Endothelial cell of umbilical vein (primary cell): ENCODE measurements around the gene DCC. TPM values are rescaled to one million over a fixed set of nuclear protein-coding genes. Genes with fewer than 3 reads are reported as not detected.

Experiments
- BruUV-seq: library from RNA; stranded (reverse); fragments of 400-500 nt; replicated peaks from 2 replicates; lab custom pipeline; 2021; lab: Mats Ljungman, UMichigan
- CTCF ChIA-PET: fragments of 300-600, 350-600 bp; sonication (Branson Sonifier 250); formaldehyde crosslinking; loops from one replicate; lab custom pipeline; 2021; ENCODE audit warnings: antibody characterized with exemption, inconsistent platforms; lab: Charles Lee
- POLR2A ChIA-PET: fragments of 300-600, 350-600 bp; sonication (Branson Sonifier 250); formaldehyde crosslinking; loops from one replicate; lab custom pipeline; 2021; ENCODE audit warnings: antibody characterized with exemption, inconsistent platforms; lab: Charles Lee
- DNase-seq: peaks from one replicate; pipeline ENCODE4 v3.0.0-alpha.2; 2011; ENCODE audit warnings: low read depth, low spot score
- FAIRE-seq: peaks from 2 replicates; lab custom pipeline; 2011; peaks lifted over from hg19 to GRCh38; lab: Jason Lieb, UNC
- H2AFZ ChIP-seq: 2 replicates; pipeline ENCODE4 v1.6.0; 2012; ENCODE audit warnings: low read depth, low read length, control low read depth, inconsistent platforms
- H3K27ac ChIP-seq: 2 replicates; pipeline ENCODE4 v1.5.1; 2011; ENCODE audit warnings: low read depth, mild to moderate bottlenecking, control low read depth, low read length, moderate library complexity; ENCODE audit not compliant: insufficient read depth
- H3K27me3 ChIP-seq, 2 experiments: 2 replicates each; pipeline versions ENCODE4 v1.6.0 to v1.6.1; 2011; ENCODE audit warnings: low read length in 2 of 2, mixed read lengths in 1 of 2; ENCODE audit not compliant: control insufficient read depth in 2 of 2, insufficient read depth in 2 of 2
- H3K36me3 ChIP-seq, 2 experiments: 2 replicates in 1 of 2; 3 replicates in 1 of 2; pipeline ENCODE4 v1.5.1; 2011; ENCODE audit warnings: low read length in 2 of 2, mild to moderate bottlenecking in 1 of 2, moderate library complexity in 1 of 2; ENCODE audit not compliant: control insufficient read depth in 2 of 2, insufficient read depth in 2 of 2; ENCODE audit errors: extremely low read depth in 1 of 2
- H3K4me1 ChIP-seq: 3 replicates; pipeline ENCODE4 v1.5.1; 2011; ENCODE audit warnings: mild to moderate bottlenecking, low read length; ENCODE audit not compliant: control insufficient read depth, insufficient read depth; ENCODE audit errors: extremely low read depth
- H3K4me2 ChIP-seq: 2 replicates; pipeline ENCODE4 v1.6.1; 2011; ENCODE audit warnings: low read length, control low read depth, mixed read lengths; ENCODE audit not compliant: insufficient read depth
- H3K4me3 ChIP-seq, 3 experiments: fragments of 200-600 bp in 1 of 3; sonication (generic), shearing (Covaris generic) in 1 of 3; replicated peaks in 1 of 3; 2 replicates each; pipeline ENCODE4 v1.5.1; 2011 to 2016; ENCODE audit warnings: control low read depth in 3 of 3, low read length in 3 of 3, mild to moderate bottlenecking in 2 of 3, inconsistent platforms in 1 of 3, low read depth in 1 of 3, moderate library complexity in 1 of 3; ENCODE audit not compliant: insufficient read depth in 1 of 3
- H3K79me2 ChIP-seq: 2 replicates; pipeline ENCODE4 v1.6.0; 2012; ENCODE audit warnings: low read length, inconsistent platforms; ENCODE audit not compliant: control insufficient read depth, insufficient read depth
- H3K9ac ChIP-seq: replicated peaks from 2 replicates; pipeline ENCODE3; 2011; ENCODE audit warnings: low read length, control low read depth; ENCODE audit not compliant: insufficient read depth; ENCODE audit errors: extremely low read depth
- H3K9me1 ChIP-seq: replicated peaks from 3 replicates; pipeline ENCODE4 v1.6.0; 2011; ENCODE audit warnings: mild to moderate bottlenecking, low read length; ENCODE audit not compliant: control insufficient read depth, insufficient read depth; ENCODE audit errors: extremely low read depth
- H3K9me3 ChIP-seq: replicated peaks from 2 replicates; pipeline ENCODE4 v1.5.1; 2012; ENCODE audit warnings: low read length, inconsistent platforms; ENCODE audit not compliant: control insufficient read depth, insufficient read depth
- H4K20me1 ChIP-seq: replicated peaks from 2 replicates; pipeline ENCODE3; 2011; ENCODE audit warnings: mild to moderate bottlenecking, low read length; ENCODE audit not compliant: control insufficient read depth, insufficient read depth; ENCODE audit errors: extremely low read depth
- CTCF ChIP-seq, 2 donors: IDR thresholded peaks; 1 replicate in 1 of 2; 2 replicates in 1 of 2; pipeline ENCODE4 v1.5.1; 2011; ENCODE audit warnings: low read length in 2 of 2, mild to moderate bottlenecking in 2 of 2, moderate library complexity in 2 of 2, control low read depth in 1 of 2, inconsistent platforms in 1 of 2, low read depth in 1 of 2; ENCODE audit not compliant: insufficient read depth in 1 of 2; ENCODE audit errors: extremely low read depth in 1 of 2
- EZH2 ChIP-seq: IDR thresholded peaks from 2 replicates; pipeline ENCODE4 v1.6.1; 2012; ENCODE audit warnings: borderline replicate concordance, low read depth, mild to moderate bottlenecking, moderate library complexity, low read length, inconsistent platforms; ENCODE audit not compliant: severe bottlenecking
- FOS ChIP-seq: IDR thresholded peaks from 2 replicates; pipeline ENCODE4 v1.6.1; 2011; ENCODE audit warnings: mild to moderate bottlenecking, low read length, moderate library complexity, borderline replicate concordance; ENCODE audit not compliant: insufficient read depth
- GATA2 ChIP-seq: IDR thresholded peaks from 2 replicates; pipeline ENCODE4 v1.7.0; 2011; ENCODE audit warnings: low read depth, mild to moderate bottlenecking, moderate library complexity, mixed read lengths, low read length; ENCODE audit not compliant: insufficient read length, insufficient read depth
- MAX ChIP-seq: IDR thresholded peaks from 2 replicates; pipeline ENCODE4 v1.6.1; 2011; ENCODE audit not compliant: insufficient read depth, insufficient read length
- MYC ChIP-seq: IDR thresholded peaks from one replicate; pipeline ENCODE4 v1.6.1; 2011; ENCODE audit warnings: mild to moderate bottlenecking, low read depth, low read length
- POLR2AphosphoS5 ChIP-seq: IDR thresholded peaks from 2 replicates; pipeline ENCODE4 v1.6.1; 2012; ENCODE audit warnings: low read depth, mild to moderate bottlenecking, control low read depth, low read length, moderate library complexity; ENCODE audit not compliant: insufficient read depth
- dilution Hi-C: fragments of 300-500 bp; cut with MboI; formaldehyde crosslinking; loops from one replicate; pipeline ENCODE4 v1.15.0; 2019; ENCODE audit warnings: low sequenced_read_pairs; ENCODE audit not compliant: extremely low pct_ligation_motif_present
- intact Hi-C: fragments of 100-400 bp; cut with micrococcal nuclease; formaldehyde crosslinking; loops from one replicate; pipeline ENCODE4 v1.10.0; 2022
- polyA plus RNA-seq, 4 experiments: library from polyadenylated mRNA; depleted of rRNA in 3 of 4; stranded (reverse) in 3 of 4; unstranded in 1 of 4; fragments of >200 nt; gene quantifications; 2 replicates each; pipeline versions ENCODE4 v1.2.1 to v1.2.3, GENCODE V29; 2011 to 2012; ENCODE audit warnings: missing spikeins in 1 of 4
- total RNA-seq: library from RNA; stranded (reverse); gene quantifications from 2 replicates; pipeline ENCODE4 v1.2.3, GENCODE V29; 2021

Gene DCC
- total and polyA plus RNA-seq, 2 donors (not counting 3 experiments of a cell fraction or from before 2014, with no cell fraction given), result not detected

GRCh38 chr18:53478155-53478554 lies 1138.2 kb downstream of the DCC start:
- intact Hi-C loops, result no loop called here
- Histone ChIP-seq H3K27me3 (no peaks in the 10 kb centered on the region), H3K4me3 (no peak overlapping the region), H2AFZ (no peak overlapping the region), H3K9me1 (no peaks in the 10 kb centered on the region), H3K4me2 (no peak overlapping the region), H3K79me2 (no peaks in the 10 kb centered on the region), H3K4me1 (no peaks in the 10 kb centered on the region), H3K9ac (no peak overlapping the region), H3K9me3 (no peaks in the 10 kb centered on the region), H3K36me3 (no peaks in the 10 kb centered on the region), H4K20me1 (no peaks in the 10 kb centered on the region), H3K27ac (no peak overlapping the region)
- TF ChIP-seq POLR2AphosphoS5, result no peak
- TF ChIP-seq MAX, result no peak
- no peak for TF ChIP-seq EZH2
- TF ChIP-seq CTCF (IDR thresholded peaks at IDR 0.05; ENCODE audit: extremely low read depth in 1 of 2, insufficient read depth in 1 of 2, low read depth in 1 of 2, low read length in 2 of 2), result no peak
- dilution Hi-C loops, result no loop called here
- POLR2A ChIA-PET, result no interaction called here
- CTCF ChIA-PET, result no interaction called here
- FAIRE-seq, result no peak
- no TSS peak for BruUV-seq
- DNase-seq, result no peak

GRCh38 chr18:53486296-53486695 lies 1146.3 kb downstream of the DCC start:
- no peaks in the 10 kb centered on the region for H3K36me3 ChIP-seq
- no peak overlapping the region for H3K4me2 ChIP-seq
- CTCF ChIA-PET, result interaction anchor here (1.8 kb wide), 1 partner anchor 14 kb away, joined by 5 read pairs; no protein-coding TSS in a partner anchor
- no peak overlapping the region for H3K4me3 ChIP-seq
- dilution Hi-C loops (no loop called here), intact Hi-C loops (no loop called here)
- no TSS peak for BruUV-seq
- H3K27me3 ChIP-seq, result no peaks in the 10 kb centered on the region
- TF ChIP-seq MYC (no peak), POLR2AphosphoS5 (no peak), EZH2 (no peak), MAX (no peak), GATA2 (no peak), FOS (no peak)
- H2AFZ ChIP-seq, result no peak overlapping the region
- FAIRE-seq (no peak), DNase-seq (no peak)
- no peaks in the 10 kb centered on the region for H4K20me1 ChIP-seq
- H3K9ac ChIP-seq, result no peak overlapping the region
- no peak overlapping the region for H3K27ac ChIP-seq
- H3K9me3 ChIP-seq, result no peaks in the 10 kb centered on the region
- H3K79me2 ChIP-seq, result no peaks in the 10 kb centered on the region
- no peaks in the 10 kb centered on the region for H3K4me1 ChIP-seq
- POLR2A ChIA-PET, result no interaction called here
- H3K9me1 ChIP-seq, result no peaks in the 10 kb centered on the region
